GM18873 (cell line): ENCODE measurements around the gene CDC42EP5.
"Not testable (repeated sequence)": the region's sequence is repeated elsewhere in the genome, so short reads cannot be mapped to it uniquely, and the experiment has no call there.

Source experiments
- ATAC-seq: cut with Tn5 transposase; IDR thresholded peaks from one replicate; pipeline ENCODE4 v1.9.1; 2021; ENCODE audit warnings: mild to moderate bottlenecking, moderate library complexity, moderate number of reproducible peaks; ENCODE audit not compliant: unreplicated experiment, low FRiP score

The CDC42EP5 gene

GRCh38 chr19:54451331-54451871 is 21.7 kb downstream of the CDC42EP5 start:
- ATAC-seq: no peak

DNA sequence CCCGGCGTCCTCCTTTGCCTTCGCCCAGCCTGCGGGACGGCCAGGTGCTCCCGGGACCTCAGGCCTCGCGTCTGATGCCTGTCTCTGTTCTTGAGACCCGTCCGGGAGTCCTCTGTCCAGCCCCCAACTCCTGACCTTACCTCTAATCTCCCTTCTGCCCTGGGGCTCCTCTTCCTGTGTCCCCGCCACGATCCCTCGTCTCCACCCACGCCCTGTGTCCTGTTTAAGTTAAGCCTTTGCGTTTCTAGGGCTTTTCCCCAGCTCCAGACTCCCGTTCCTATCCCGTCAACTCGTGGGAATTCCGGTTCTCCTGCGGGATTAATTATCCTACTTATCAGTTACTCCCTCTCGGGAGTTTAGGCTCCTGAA is 23.4 kb downstream of the CDC42EP5 start:
- ATAC-seq: no peak

GRCh38 chr19:54448774-54449700 is 24.1 kb downstream of the CDC42EP5 start, which contains the start of gene LENG8:
Gene LENG8 (plus strand): TSS chr19:54449199. CDS start chr19:54451345, 2,146 bp downstream.
- ATAC-seq: peak; percentile 78

DNA sequence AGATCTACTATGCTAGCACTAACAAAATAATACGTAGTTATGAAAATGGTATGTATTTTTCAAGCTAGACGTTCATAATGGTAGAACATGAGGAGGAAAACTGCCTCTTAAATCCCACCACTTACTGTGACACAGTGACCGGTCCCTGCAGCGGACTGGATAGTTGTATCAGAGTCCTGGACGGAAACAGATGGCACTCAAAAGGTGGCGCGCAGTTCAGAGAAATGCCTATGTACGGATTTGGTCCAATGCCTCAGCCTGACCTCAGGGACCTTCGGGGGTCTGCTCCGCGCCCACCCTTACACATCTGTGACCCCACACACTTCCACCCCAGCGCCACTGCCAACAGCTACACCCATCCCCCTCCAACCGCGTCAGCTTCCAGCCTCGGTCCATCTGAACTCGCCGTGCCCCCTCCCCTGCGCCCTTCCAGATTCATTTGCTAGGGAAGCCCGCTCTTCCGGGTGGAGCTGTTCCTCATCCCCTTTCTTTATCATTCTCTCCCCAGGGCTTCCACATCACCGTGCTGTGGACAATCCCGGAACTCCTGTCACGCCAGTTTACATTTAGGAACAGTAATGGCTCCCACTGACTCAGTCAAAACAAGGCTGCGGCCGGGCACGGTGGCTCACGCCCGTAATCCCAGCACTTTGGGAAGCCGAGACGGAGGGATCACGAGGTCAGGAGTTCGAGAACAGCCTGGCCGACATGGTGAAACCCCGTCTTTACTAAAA is 24.9 kb downstream of the CDC42EP5 start:
- ATAC-seq: no peak

DNA sequence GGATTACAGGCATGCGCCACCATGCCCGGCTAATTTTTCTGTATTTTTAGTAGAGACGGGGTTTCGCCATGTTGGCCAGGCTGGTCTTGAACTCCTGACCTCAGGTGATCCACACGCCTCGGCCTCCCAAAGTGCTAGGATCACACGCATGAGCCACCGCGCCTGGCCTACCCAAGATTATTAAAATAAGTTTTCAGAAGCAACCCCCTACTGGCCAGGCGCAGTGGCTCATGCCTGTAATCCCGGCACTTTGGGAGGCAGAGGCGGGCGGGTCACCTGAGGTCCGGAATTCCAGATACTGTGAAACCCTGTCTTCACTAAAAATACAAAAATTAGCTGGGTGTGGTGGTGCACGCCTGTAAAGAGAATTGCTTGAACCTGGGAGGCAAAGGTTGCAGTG is 26.7 kb downstream of the CDC42EP5 start:
- not testable (repeated sequence) for ATAC-seq

DNA sequence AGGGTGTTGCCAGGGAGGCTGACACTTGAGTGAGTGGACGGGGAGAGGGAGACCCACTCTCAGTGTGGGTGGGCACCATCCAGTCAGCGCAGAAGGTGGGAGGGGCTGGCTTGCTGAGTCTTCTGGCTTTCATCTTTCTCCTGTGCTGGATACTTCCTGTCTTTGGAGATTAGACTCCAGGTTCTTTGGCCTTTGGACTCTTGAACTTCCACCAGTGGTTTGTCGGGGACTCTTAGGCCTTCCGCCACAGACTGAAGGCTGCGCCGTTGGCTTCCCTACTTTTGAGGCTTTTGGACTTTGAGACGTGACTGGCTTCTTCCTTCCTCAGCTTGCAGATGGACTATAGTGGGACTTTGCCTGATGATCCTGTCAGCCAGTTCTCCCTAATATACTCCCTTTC is 28.4 kb downstream of the CDC42EP5 start:
- no peak for ATAC-seq

DNA sequence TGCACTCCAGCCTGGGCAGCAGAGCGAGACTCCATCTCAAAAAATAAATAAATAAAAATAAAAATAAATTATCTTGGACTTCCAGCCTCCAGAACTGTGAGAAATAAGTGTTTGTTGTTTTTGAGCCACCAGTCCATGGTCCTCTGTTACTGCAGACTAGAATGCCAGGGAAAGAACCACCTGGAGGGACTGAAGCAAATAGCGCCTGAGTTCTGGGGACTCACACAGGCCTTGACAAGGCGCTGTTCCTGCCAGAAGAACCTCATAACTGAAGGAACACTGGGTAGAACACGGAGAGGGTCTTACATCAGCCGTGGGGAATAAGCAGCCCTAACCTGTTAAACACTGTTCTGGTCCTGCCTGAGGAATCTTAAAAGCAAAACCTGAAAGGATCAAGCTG is 32.5 kb downstream of the CDC42EP5 start:
- ATAC-seq: no peak

- no peak for ATAC-seq
Observed at GRCh38 chr19:54439174-54439851, 33.8 kb downstream of the CDC42EP5 start.

DNA sequence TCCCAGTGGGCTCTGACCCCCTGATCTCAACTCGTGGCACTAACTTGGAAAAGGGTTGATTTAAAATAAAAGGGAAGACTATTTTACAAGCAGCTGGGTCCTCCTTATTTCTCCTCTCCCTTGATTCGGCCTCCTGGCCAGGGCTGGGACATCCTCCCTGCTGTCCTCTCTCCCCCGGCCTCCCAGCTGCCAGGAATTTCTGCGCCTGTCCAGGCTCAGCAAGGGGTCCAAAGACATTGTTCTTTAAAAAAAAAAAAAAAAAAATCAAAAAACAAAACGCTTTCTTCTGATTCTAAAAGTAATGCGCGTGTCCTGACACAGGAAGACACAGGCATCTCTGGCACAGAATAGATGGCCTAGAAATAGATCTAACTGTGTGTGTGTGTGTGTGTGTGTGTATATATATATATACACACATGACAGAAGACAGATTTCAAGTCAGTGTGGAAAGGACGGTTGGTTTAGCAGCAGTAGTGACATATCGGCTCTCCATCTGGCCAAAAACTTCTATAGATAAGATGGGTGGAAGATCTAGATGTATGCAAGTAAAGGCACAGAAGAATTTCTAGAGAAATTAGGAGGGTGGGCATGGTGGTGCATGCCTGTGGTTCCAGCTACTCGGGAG is 36.4 kb downstream of the CDC42EP5 start:
- no peak for ATAC-seq

- ATAC-seq: no peak
Observed at GRCh38 chr19:54436031-54436523, 37.0 kb downstream of the CDC42EP5 start.

DNA sequence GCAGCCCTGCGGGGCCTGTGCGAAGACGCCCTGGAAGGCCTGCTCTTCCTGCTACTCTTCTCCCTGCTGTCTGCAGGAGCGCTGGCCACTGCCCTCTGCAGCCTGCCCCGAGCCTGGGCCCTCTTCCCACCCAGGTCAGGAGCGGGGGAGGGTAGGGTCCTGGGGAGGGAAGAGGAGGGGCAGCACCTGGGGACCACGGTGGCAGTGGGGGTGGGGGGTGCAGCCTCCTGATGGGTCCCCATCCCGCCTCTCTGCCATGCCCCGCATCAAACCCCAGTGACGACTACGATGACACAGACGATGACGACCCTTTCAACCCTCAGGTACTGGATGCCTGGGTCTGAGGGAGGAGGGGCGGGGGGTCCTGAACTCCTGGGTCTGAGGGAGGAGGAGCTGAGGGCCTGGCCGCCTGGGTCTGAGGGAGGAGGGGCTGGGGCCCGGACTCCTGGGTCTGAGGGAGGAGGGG is 37.5 kb downstream of the CDC42EP5 start:
- no peak for ATAC-seq

GRCh38 chr19:54434873-54435214 is 38.3 kb downstream of the CDC42EP5 start:
- no peak for ATAC-seq

- ATAC-seq: no peak
Observed at GRCh38 chr19:54434112-54434872, 38.8 kb downstream of the CDC42EP5 start.

GRCh38 chr19:54433697-54434096 is 39.4 kb downstream of the CDC42EP5 start:
- no peak for ATAC-seq

- ATAC-seq: no peak
Observed at GRCh38 chr19:54432144-54432738, 40.9 kb downstream of the CDC42EP5 start.

DNA sequence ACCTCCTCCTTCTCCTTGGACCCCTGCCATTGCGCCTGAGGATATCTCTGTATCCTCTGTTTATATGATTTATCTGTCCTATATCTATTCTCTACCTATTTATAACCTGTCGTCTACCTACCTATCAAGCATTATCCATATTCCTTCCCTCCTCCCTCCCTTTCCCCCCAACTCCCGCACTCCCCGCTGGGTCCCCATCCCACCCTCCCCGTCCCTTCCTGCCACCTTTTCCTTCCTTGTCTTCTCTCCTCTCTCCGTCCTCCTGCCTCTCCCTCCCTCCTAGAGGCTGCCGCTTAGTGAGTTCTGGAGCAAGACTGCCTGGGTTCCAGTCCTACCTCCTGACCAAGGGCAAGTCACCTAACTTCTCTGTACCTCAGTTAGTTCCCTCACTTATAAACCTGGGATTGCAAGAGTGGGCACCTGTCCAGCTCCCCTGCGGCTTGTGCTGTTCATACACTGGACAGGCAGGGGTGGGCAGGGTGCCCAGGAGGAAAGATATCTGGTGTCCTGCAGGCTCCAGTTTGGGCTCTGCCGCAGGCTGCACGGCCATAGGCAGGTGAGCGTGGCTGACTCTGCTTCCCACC is 41.7 kb downstream of the CDC42EP5 start:
- no peak for ATAC-seq

DNA sequence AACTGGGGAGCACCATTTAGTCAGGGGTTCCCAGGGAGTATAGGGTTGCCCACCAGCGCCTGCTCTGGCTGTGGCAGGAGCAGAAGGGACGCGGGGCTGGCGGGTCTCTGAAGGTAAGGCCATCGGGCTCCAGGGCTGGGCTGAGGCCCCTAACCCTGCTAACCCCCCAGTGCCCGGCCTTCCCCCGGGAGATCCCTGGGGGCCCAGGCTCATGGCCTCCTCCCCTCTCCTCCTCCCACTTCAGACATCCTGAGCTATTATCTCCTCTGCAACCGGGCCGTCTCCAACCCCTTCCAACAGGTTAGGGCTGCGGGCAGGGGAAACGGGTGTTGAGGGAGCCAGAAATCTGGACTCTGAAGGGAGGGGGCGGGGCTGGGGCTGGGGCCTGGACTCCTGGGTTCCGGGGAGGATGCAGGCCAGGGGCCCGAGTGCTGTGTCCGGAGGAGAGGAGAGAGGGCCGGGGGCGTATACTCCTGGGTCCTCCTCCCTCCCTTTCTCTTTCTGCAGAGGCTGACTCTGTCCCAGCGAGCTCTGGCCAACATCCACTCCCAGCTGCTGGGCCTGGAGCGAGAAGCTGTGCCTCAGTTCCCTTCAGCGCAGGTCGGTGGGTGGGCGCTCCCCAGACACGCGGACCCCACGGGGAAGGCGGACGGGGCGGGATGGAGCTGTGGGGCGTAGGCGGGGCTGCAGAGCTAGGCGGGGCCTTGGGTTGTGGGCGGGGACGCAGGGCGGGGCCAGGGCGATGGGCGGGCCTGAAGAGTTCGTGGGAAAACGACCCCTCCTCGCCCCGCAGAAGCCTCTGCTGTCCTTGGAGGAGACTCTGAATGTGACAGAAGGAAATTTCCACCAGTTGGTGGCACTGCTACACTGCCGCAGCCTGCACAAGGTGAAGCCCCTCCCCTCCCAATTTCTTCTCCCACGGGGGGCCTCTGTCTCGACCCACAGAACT is 42.5 kb downstream of the CDC42EP5 start:
- ATAC-seq: no peak
